Nephron progenitor cell (in vitro differentiated cells): ENCODE results near the gene ADGRF3.
A peak's percentile ranks its signal among the peaks of the same experiment; 100 is the strongest.
"Not testable (repeated sequence)": the region's sequence is repeated elsewhere in the genome, so short reads cannot be mapped to it uniquely, and the experiment has no call there.

ENCODE experiments used
- DNase-seq: peaks from one replicate; pipeline ENCODE4 v3.0.0; 2021
- H3K27ac Mint-ChIP-seq: 2 replicates; pipeline ENCODE4 v1.8.0; 2021; ENCODE audit warnings: mild to moderate bottlenecking, moderate library complexity, mixed read lengths
- H3K27me3 Mint-ChIP-seq: 2 replicates; pipeline ENCODE4 v1.8.0; 2021; ENCODE audit warnings: mild to moderate bottlenecking, low read depth, mixed read lengths; ENCODE audit not compliant: poor library complexity
- H3K36me3 Mint-ChIP-seq: 2 replicates; pipeline ENCODE4 v1.8.0; 2021; ENCODE audit warnings: low read depth, mixed read lengths
- H3K4me1 Mint-ChIP-seq: 2 replicates; pipeline ENCODE4 v1.8.0; 2021; ENCODE audit warnings: mixed read lengths
- H3K4me3 Mint-ChIP-seq: 2 replicates; pipeline ENCODE4 v1.8.0; 2021; ENCODE audit warnings: mild to moderate bottlenecking, moderate library complexity, mixed read lengths
- H3K9me3 Mint-ChIP-seq: 2 replicates; pipeline ENCODE4 v1.8.0; 2021; ENCODE audit warnings: mild to moderate bottlenecking, moderate library complexity, mixed read lengths
- CTCF ChIP-seq: fragments of 200-600 bp; sonication (generic); IDR thresholded peaks from 2 replicates; pipeline ENCODE4 v1.5.0; 2021; ENCODE audit warnings: antibody characterized with exemption

ADGRF3 gene

GRCh38 chr2:26274058-26274613 is 72.5 kb downstream of the ADGRF3 start:
- TF ChIP-seq CTCF = no peak
- Mint-ChIP-seq H3K4me3 (no peak overlapping the region), H3K27ac (no peak overlapping the region), H3K4me1 (peaks cover 4% of the 10 kb centered on the region), H3K27me3 (no peaks in the 10 kb centered on the region), H3K36me3 (peaks cover 17% of the 10 kb centered on the region), H3K9me3 (no peaks in the 10 kb centered on the region)
- no peak for DNase-seq

DNA sequence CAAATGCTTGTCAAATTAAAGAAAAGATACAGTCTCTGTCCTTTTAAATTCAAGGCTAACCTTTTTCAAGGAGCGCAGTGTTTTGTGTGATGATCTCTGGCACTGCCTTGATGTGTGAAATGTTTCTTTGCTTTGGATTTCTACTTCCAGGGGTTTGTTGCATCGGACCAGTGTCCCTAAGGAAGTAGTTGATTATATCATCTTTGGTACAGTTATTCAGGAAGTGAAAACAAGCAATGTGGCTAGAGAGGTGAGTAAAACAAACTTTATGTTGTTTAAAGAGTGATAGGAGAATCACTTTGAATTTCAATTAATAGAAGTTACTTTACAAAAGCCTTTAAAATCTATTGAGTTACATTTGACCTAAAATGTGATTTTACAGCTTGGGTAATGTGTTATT is 73.1 kb downstream of the ADGRF3 start:
- H3K27ac Mint-ChIP-seq = no peak overlapping the region
- no peak overlapping the region for H3K4me3 Mint-ChIP-seq
- TF ChIP-seq CTCF = no peak
- no peaks in the 10 kb centered on the region for H3K27me3 Mint-ChIP-seq
- peaks cover 13% of the 10 kb centered on the region for H3K36me3 Mint-ChIP-seq
- peaks cover 4% of the 10 kb centered on the region for H3K4me1 Mint-ChIP-seq
- no peaks in the 10 kb centered on the region for H3K9me3 Mint-ChIP-seq
- DNase-seq = no peak

DNA sequence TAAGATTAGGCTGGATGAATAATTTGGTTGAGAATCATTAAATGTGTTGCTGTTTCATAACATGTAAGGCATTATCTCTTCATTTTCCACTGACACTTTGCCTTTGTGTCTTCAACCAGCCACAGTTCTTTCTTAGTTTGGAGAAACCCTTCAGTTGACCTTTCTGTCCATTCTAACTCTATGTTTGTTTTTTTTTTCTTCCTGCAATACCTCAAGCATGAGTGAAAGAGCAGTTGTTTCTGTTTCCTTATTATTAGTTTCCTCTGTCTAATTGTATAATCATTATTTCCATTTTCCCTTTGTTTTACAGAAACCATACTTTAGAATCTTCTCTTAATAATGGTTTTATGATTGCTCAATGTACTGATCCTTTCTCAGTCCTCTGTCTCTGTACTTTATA is 76.2 kb downstream of the ADGRF3 start:
- Mint-ChIP-seq H3K4me3 (no peak overlapping the region), H3K9me3 (no peaks in the 10 kb centered on the region), H3K27ac (peak overlapping the region; percentile 30), H3K27me3 (no peaks in the 10 kb centered on the region), H3K36me3 (peaks cover 23% of the 10 kb centered on the region), H3K4me1 (peaks cover 4% of the 10 kb centered on the region)
- TF ChIP-seq CTCF = no peak
- DNase-seq = no peak

DNA sequence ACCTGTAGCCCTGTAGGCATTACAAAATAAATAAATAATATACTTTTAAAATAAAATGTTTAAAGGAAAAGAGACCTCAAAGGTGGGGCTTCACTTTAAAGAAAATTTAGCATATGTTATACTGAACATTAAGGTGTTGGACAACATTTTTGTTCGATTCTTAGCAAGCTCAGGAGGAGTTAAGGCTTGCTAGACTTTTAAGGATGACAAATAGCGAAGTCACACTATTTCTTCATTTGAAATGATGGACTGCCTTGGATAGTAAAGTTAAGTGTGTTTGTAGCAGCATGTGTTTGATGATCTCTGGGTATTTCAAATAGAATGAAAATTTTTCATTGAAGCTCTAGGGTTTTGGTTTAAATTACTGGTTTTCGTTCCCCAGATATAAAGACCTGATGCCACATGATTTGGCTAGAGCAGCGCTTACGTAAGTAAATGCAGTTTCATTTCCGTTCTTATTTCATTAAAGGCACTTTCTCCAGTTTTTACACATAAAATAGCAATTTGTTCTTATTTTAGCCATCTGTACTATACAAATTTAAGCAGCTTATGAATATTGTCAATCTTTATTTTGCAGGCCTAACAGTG is 76.9 kb downstream of the ADGRF3 start:
- TF ChIP-seq CTCF = no peak
- H3K9me3 Mint-ChIP-seq = no peaks in the 10 kb centered on the region
- H3K27me3 Mint-ChIP-seq = no peaks in the 10 kb centered on the region
- H3K4me3 Mint-ChIP-seq = no peak overlapping the region
- DNase-seq = no peak
- H3K36me3 Mint-ChIP-seq = peaks cover 23% of the 10 kb centered on the region
- H3K4me1 Mint-ChIP-seq = peaks cover 4% of the 10 kb centered on the region
- H3K27ac Mint-ChIP-seq = no peak overlapping the region

DNA sequence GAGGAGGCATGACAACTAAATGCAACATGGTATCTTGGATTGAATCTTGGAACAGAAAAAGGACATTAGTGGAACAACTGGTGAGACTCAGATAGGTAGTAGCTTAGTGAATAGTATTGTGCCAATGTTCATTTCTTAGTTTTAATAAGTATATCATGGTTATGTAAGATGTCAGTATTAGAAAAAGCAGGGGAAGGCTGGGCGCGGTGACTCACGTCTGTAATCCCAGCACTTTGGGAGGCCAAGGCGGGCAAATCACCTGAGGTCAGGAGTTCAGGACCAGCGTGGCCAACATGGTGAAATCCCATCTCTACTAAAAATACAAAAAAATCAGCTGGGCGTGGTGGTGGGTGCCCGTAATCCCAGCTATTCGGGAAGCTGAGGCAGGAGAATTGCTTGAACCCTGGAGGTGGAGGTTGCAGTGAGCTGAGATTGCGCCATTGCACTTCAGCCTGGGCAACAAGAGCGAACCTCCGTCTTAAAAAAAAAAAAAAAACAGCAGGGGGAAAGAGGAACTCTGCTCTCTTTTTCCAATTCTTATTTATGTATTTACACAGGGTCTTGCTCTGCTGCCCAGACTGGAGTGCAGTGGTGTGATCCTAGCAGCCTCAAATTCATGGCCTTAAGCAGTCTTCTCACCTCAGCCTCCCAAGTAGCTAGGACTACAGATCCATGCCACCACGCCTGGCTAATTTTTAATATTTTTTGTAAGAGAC is 77.8 kb downstream of the ADGRF3 start:
- peaks cover 26% of the 10 kb centered on the region for H3K36me3 Mint-ChIP-seq
- not testable (repeated sequence) for H3K4me1 Mint-ChIP-seq, H3K27ac Mint-ChIP-seq, H3K27me3 Mint-ChIP-seq, DNase-seq, H3K9me3 Mint-ChIP-seq, H3K4me3 Mint-ChIP-seq

DNA sequence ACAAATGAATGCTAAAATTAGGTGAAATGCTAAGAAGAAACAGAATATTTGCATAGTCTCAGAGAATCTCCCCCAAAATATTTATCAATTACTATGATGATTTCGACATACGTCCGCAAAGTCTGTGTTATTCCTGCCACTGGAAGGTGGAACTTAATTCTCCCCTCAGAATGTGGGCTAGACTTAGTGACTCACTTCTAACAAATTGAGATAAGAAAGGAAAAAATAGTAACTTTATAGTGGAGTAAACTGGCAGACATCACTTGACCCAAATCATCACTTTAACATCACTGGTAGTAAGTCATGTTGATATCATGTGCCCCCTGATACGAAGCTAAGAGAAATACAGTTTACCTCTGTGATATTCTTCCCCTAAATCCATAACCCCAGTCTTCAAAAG is 78.4 kb downstream of the ADGRF3 start:
- no peak for DNase-seq
- Mint-ChIP-seq H3K36me3 (peaks cover 31% of the 10 kb centered on the region), H3K4me1 (peaks cover 4% of the 10 kb centered on the region), H3K9me3 (no peaks in the 10 kb centered on the region), H3K4me3 (no peak overlapping the region), H3K27ac (no peak overlapping the region), H3K27me3 (no peaks in the 10 kb centered on the region)
- no peak for TF ChIP-seq CTCF

- H3K4me1 Mint-ChIP-seq, H3K4me3 Mint-ChIP-seq, DNase-seq, H3K27me3 Mint-ChIP-seq: not testable (repeated sequence)
- Mint-ChIP-seq H3K9me3 (peaks cover 25% of the 10 kb centered on the region), H3K36me3 (peaks cover 72% of the 10 kb centered on the region), H3K27ac (peak overlapping the region; percentile 51)
Measured at GRCh38 chr2:26258836-26259235, 87.8 kb downstream of the ADGRF3 start.
